IMR-90 (cell line): ENCODE data around the gene TCF3. TPM values are rescaled to one million over a fixed set of nuclear protein-coding genes. Genes with fewer than 3 reads are reported as not detected.

Experiments used
- ATAC-seq: fragments of 200-7000 bp; cut with Tn5 transposase; 2 replicates; pipeline ENCODE4 v1.9.1; 2020; ENCODE audit warnings: low read depth, mild to moderate bottlenecking, moderate library complexity
- BruUV-seq: library from RNA; stranded (reverse); fragments of 400-500 nt; replicated peaks from 2 replicates; lab custom pipeline; 2021; lab: Mats Ljungman, UMichigan
- CTCF ChIA-PET: fragments of 300-600 bp; formaldehyde crosslinking; extraction: SDS; loops from one replicate; lab custom pipeline; 2021; ENCODE audit warnings: antibody characterized with exemption; lab: Yijun Ruan, JAX
- POLR2A ChIA-PET: fragments of 300-600 bp; sonication (Branson Sonifier 250); formaldehyde crosslinking; loops from one replicate; lab custom pipeline; 2022; ENCODE audit warnings: antibody characterized with exemption; ENCODE audit not compliant: unreplicated experiment; lab: Charles Lee
- DNase-seq: peaks from one replicate; pipeline ENCODE4 v3.0.0; 2013
- H2AFZ ChIP-seq: replicated peaks from 2 replicates; pipeline ENCODE3; 2013; ENCODE audit warnings: low read length, mild to moderate bottlenecking; ENCODE audit not compliant: poor library complexity
- H2AK5ac ChIP-seq: 2 replicates; pipeline ENCODE4 v1.6.1; 2013; ENCODE audit warnings: low read depth, low read length, inconsistent platforms
- H2AK9ac ChIP-seq: replicated peaks from 2 replicates; pipeline ENCODE3; 2013; ENCODE audit warnings: mild to moderate bottlenecking, low read depth, low read length, moderate library complexity; ENCODE audit not compliant: poor library complexity
- H2BK120ac ChIP-seq: 2 replicates; pipeline ENCODE4 v1.6.1; 2013; ENCODE audit warnings: low read depth, low read length, inconsistent platforms
- H2BK15ac ChIP-seq: 3 replicates; pipeline ENCODE4 v1.6.1; 2013; ENCODE audit warnings: low read depth, low read length, inconsistent platforms
- H2BK20ac ChIP-seq: 2 replicates; pipeline ENCODE4 v1.6.1; 2013; ENCODE audit warnings: low read depth, mild to moderate bottlenecking, inconsistent platforms, low read length, moderate library complexity
- H2BK5ac ChIP-seq: 2 replicates; pipeline ENCODE4 v1.6.1; 2013; ENCODE audit warnings: mild to moderate bottlenecking, low read depth, low read length, inconsistent platforms; ENCODE audit not compliant: poor library complexity, severe bottlenecking
- H3K14ac ChIP-seq: replicated peaks from 2 replicates; pipeline ENCODE4 v1.6.1; 2013; ENCODE audit warnings: low read depth, low read length, inconsistent platforms
- H3K18ac ChIP-seq: 2 replicates; pipeline ENCODE4 v1.6.1; 2013; ENCODE audit warnings: low read depth, low read length, control low read depth
- H3K23ac ChIP-seq: 2 replicates; pipeline ENCODE4 v1.6.1; 2013; ENCODE audit warnings: low read depth, low read length, inconsistent platforms
- H3K27ac ChIP-seq: 2 replicates; pipeline ENCODE4 v1.5.1; 2013; ENCODE audit warnings: mild to moderate bottlenecking, control low read depth, low read length; ENCODE audit not compliant: insufficient read depth
- H3K27me3 ChIP-seq: 2 replicates; pipeline ENCODE4 v1.6.1; 2013; ENCODE audit warnings: low read length; ENCODE audit not compliant: control insufficient read depth, insufficient read depth
- H3K36me3 ChIP-seq: 2 replicates; pipeline ENCODE4 v1.6.1; 2013; ENCODE audit warnings: low read length, mixed read lengths; ENCODE audit not compliant: control insufficient read depth, insufficient read depth
- H3K4ac ChIP-seq: 2 replicates; pipeline ENCODE4 v1.6.1; 2013; ENCODE audit warnings: low read depth, low read length, inconsistent platforms
- H3K4me1 ChIP-seq: 2 replicates; pipeline ENCODE4 v1.6.1; 2013; ENCODE audit warnings: low read length, mixed read lengths; ENCODE audit not compliant: control insufficient read depth, insufficient read depth
- H3K4me2 ChIP-seq: 2 replicates; pipeline ENCODE4 v1.6.1; 2013; ENCODE audit warnings: low read depth, mild to moderate bottlenecking, control low read depth, low read length, moderate library complexity
- H3K4me3 ChIP-seq: 2 replicates; pipeline ENCODE4 v1.5.1; 2013; ENCODE audit warnings: low read depth, mild to moderate bottlenecking, control low read depth, low read length, moderate library complexity; ENCODE audit not compliant: insufficient read depth
- H3K56ac ChIP-seq: 2 replicates; pipeline ENCODE4 v1.6.1; 2013; ENCODE audit warnings: low read length, inconsistent platforms; ENCODE audit not compliant: insufficient read depth; ENCODE audit errors: extremely low read depth
- H3K79me1 ChIP-seq, 2 experiments: 2 replicates each; pipeline ENCODE4 v1.6.1; 2013; ENCODE audit warnings: low read length in 2 of 2, inconsistent platforms in 1 of 2, low read depth in 1 of 2
- H3K9ac ChIP-seq: 2 replicates; pipeline ENCODE4 v1.6.1; 2013; ENCODE audit warnings: low read depth, low read length, control low read depth
- H3K9me1 ChIP-seq: 2 replicates; pipeline ENCODE4 v1.6.1; 2013; ENCODE audit warnings: low read length, inconsistent platforms; ENCODE audit not compliant: insufficient read depth
- H3K9me3 ChIP-seq: 2 replicates; pipeline ENCODE4 v1.6.1; 2013; ENCODE audit warnings: low read length; ENCODE audit not compliant: control insufficient read depth, insufficient read depth
- H4K20me1 ChIP-seq: 2 replicates; pipeline ENCODE4 v1.6.1; 2013; ENCODE audit warnings: low read length, inconsistent platforms; ENCODE audit not compliant: insufficient read depth
- H4K5ac ChIP-seq: 2 replicates; pipeline ENCODE4 v1.6.1; 2013; ENCODE audit warnings: mild to moderate bottlenecking, low read depth, low read length, control low read depth
- H4K8ac ChIP-seq, 2 experiments: 2 replicates each; pipeline ENCODE4 v1.6.1; 2013; ENCODE audit warnings: low read depth in 2 of 2, low read length in 2 of 2, control low read depth in 1 of 2, inconsistent platforms in 1 of 2
- H4K91ac ChIP-seq: 2 replicates; pipeline ENCODE4 v1.6.1; 2013; ENCODE audit warnings: low read depth, low read length, inconsistent platforms; ENCODE audit not compliant: insufficient read depth
- BHLHE40 ChIP-seq: fragments of 150-350 bp; IDR thresholded peaks from 2 replicates; pipeline ENCODE4 v1.6.1; 2016; ENCODE audit warnings: mild to moderate bottlenecking, low read depth, low read length
- CEBPB ChIP-seq: IDR thresholded peaks from 2 replicates; pipeline ENCODE4 v1.6.1; 2012; ENCODE audit warnings: low read depth, low read length, improper control_type of control experiment
- CHD1 ChIP-seq: IDR thresholded peaks from 2 replicates; pipeline ENCODE4 v1.6.1; 2012; ENCODE audit warnings: low read depth, low read length, improper control_type of control experiment
- FOS ChIP-seq: fragments of 150-350 bp; IDR thresholded peaks from 2 replicates; pipeline ENCODE4 v1.6.1; 2016; ENCODE audit warnings: low read depth, low read length
- MAFK ChIP-seq: IDR thresholded peaks from 2 replicates; pipeline ENCODE4 v1.6.1; 2012; ENCODE audit warnings: low read depth, low read length, improper control_type of control experiment
- MXI1 ChIP-seq: IDR thresholded peaks from 2 replicates; pipeline ENCODE4 v1.6.1; 2012; ENCODE audit warnings: low read depth, mild to moderate bottlenecking, low read length, moderate library complexity, borderline replicate concordance
- NFE2L2 ChIP-seq: fragments of 150-350 bp; IDR thresholded peaks from 2 replicates; pipeline ENCODE4 v1.6.1; 2016; ENCODE audit warnings: low read depth, mild to moderate bottlenecking, low read length
- POLR2A ChIP-seq: IDR thresholded peaks from 2 replicates; pipeline ENCODE4 v1.6.1; 2012; ENCODE audit warnings: mild to moderate bottlenecking, low read depth, low read length
- RAD21 ChIP-seq: IDR thresholded peaks from 2 replicates; pipeline ENCODE4 v1.6.1; 2012; ENCODE audit warnings: low read length, improper control_type of control experiment
- RCOR1 ChIP-seq: IDR thresholded peaks from 2 replicates; pipeline ENCODE4 v1.6.1; 2012; ENCODE audit warnings: mild to moderate bottlenecking, low read length, improper control_type of control experiment; ENCODE audit not compliant: insufficient replicate concordance
- RFX5 ChIP-seq: IDR thresholded peaks from 2 replicates; pipeline ENCODE4 v1.8.0; 2012; ENCODE audit warnings: low read depth, mild to moderate bottlenecking, low read length, moderate library complexity
- WGBS, 2 experiments: methylation state at CpG; one replicate each; pipeline versions ENCODE4 v1.1.5 to v1.1.7; 2013; ENCODE audit warnings: missing lambda C conversion rate in 2 of 2; ENCODE audit not compliant: insufficient read length in 1 of 2; ENCODE audit errors: extremely low coverage in 2 of 2; 5-methylcytosine and 5-hydroxymethylcytosine counted together
- dilution Hi-C: fragments of 300-500 bp; cut with HindIII; formaldehyde crosslinking; loops from one replicate; pipeline ENCODE4 v1.14.3; 2018; ENCODE audit warnings: low sequenced_read_pairs; ENCODE audit not compliant: unreplicated experiment
- in situ Hi-C: fragments of 300-500 bp; cut with MboI; formaldehyde crosslinking; loops from 3 replicates; pipeline ENCODE4 v1.14.3; 2019; ENCODE audit warnings: low sequenced_read_pairs, inconsistent platforms, mixed read lengths
- intact Hi-C: fragments of 100-400 bp; cut with micrococcal nuclease; formaldehyde crosslinking; loops from 2 replicates; pipeline ENCODE4 v1.10.0; 2022
- polyA plus RNA-seq, 3 experiments: library from polyadenylated mRNA; depleted of rRNA; stranded (reverse); fragments of >200 nt; gene quantifications; 2 replicates each; pipeline ENCODE4 v1.2.3, GENCODE V29; 2012; ENCODE audit warnings: low replicate concordance in 1 of 3
- total RNA-seq: library from RNA; depleted of rRNA; stranded (reverse); fragments of >200 nt; gene quantifications from 2 replicates; pipeline ENCODE4 v1.2.3, GENCODE V29; 2012
- TF ChIP-seq, protein P1 (sequence below): fragments of 150-350 bp; IDR thresholded peaks from 2 replicates; pipeline ENCODE4 v1.6.1; 2017; ENCODE audit warnings: mild to moderate bottlenecking, antibody characterized with exemption, low read length, low read depth

The TCF3 gene
- total and polyA plus RNA-seq, 2 of the 4 experiments (the other 2 are of a cell fraction): 29.9 to 127 TPM

- no peak overlapping the region for H3K4me2 ChIP-seq
- in situ Hi-C loops: no loop called here
- ATAC-seq: peak; percentile 30
Observed at GRCh38 chr19:1668486-1669270, 16.3 kb upstream of the TCF3 start.

More at GRCh38 chr19:1668486-1669270, 16.3 kb upstream of the TCF3 start:
- dilution Hi-C loops (no loop called here), intact Hi-C loops (loop anchor here (1.0 kb wide), 1 partner anchor 10 kb away; no protein-coding TSS in a partner anchor)
- no peak overlapping the region for H2AK9ac ChIP-seq
- no peaks in the 10 kb centered on the region for H3K9me3 ChIP-seq
- no peak overlapping the region for H4K91ac ChIP-seq
- no peak overlapping the region for H3K18ac ChIP-seq
- no peak overlapping the region for H2BK20ac ChIP-seq
- H3K4me3 ChIP-seq: no peak overlapping the region
- TF ChIP-seq POLR2A (no peak), FOS (no peak), RFX5 (no peak), BHLHE40 (no peak), RCOR1 (no peak), CHD1 (no peak), NFE2L2 (no peak), MAFK (no peak), CEBPB (no peak), RAD21 (no peak), MXI1 (no peak)
- TF ChIP-seq, protein P1, sequence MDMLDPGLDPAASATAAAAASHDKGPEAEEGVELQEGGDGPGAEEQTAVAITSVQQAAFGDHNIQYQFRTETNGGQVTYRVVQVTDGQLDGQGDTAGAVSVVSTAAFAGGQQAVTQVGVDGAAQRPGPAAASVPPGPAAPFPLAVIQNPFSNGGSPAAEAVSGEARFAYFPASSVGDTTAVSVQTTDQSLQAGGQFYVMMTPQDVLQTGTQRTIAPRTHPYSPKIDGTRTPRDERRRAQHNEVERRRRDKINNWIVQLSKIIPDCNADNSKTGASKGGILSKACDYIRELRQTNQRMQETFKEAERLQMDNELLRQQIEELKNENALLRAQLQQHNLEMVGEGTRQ: no peak
- H2BK5ac ChIP-seq: no peak overlapping the region
- peak overlapping the region; percentile 14 for H2AFZ ChIP-seq
- no peak overlapping the region for H3K14ac ChIP-seq
- 8% methylated on average over 7 of the region's 21 CpGs; no CpG with 5 or more reads in 1 of the 2 experiments for WGBS, 2 experiments
- H3K4me1 ChIP-seq: peaks cover 5% of the 10 kb centered on the region
- no peak overlapping the region for H4K8ac ChIP-seq
- ChIA-PET CTCF (no interaction called here), POLR2A (no interaction called here)
- no peak for DNase-seq
- no peak overlapping the region for H3K4ac ChIP-seq
- no peaks in the 10 kb centered on the region for H3K36me3 ChIP-seq
- H3K23ac ChIP-seq: no peak overlapping the region
- no peak overlapping the region for H2BK15ac ChIP-seq
- no peak overlapping the region for H3K56ac ChIP-seq
- no peak overlapping the region for H2AK5ac ChIP-seq
- H3K27me3 ChIP-seq: peaks cover 42% of the 10 kb centered on the region
- no peak overlapping the region for H2BK120ac ChIP-seq
- no peaks in the 10 kb centered on the region for H3K79me1 ChIP-seq
- H3K27ac ChIP-seq: no peak overlapping the region
- H3K9ac ChIP-seq: no peak overlapping the region
- no peaks in the 10 kb centered on the region for H4K20me1 ChIP-seq
- no peaks in the 10 kb centered on the region for H3K9me1 ChIP-seq
- BruUV-seq: no TSS peak
- H4K5ac ChIP-seq: no peak overlapping the region
